Measurements from ENCODE around the gene EEFSEC. TPM values are rescaled to one million over a fixed set of nuclear protein-coding genes. Genes with fewer than 3 reads are reported as not detected.
A peak's percentile ranks its signal among the peaks of the same experiment; 100 is the strongest.

EEFSEC gene
- total RNA-seq, 1 donor, result 3.0 TPM

GRCh38 chr3:128369881-128370642, 216.8 kb downstream of the EEFSEC start:
- no peak for DNase-seq (ENCODE audit: low read depth)
- H3K4me3 ChIP-seq (ENCODE audit: low read depth, low read length), result no peak overlapping the region
- TF ChIP-seq CTCF (IDR thresholded peaks at IDR 0.05; ENCODE audit: insufficient read depth, low read depth, low read length), result no peak

- no peak overlapping the region for H3K4me3 ChIP-seq (ENCODE audit: low read depth, low read length)
- no peak for TF ChIP-seq CTCF (IDR thresholded peaks at IDR 0.05; ENCODE audit: insufficient read depth, low read depth, low read length)
- DNase-seq (ENCODE audit: low read depth), result no peak
Observed at GRCh38 chr3:128372281-128372680, 219.0 kb downstream of the EEFSEC start.

- no peak overlapping the region for H3K4me3 ChIP-seq (ENCODE audit: low read depth, low read length)
- no peak for DNase-seq (ENCODE audit: low read depth)
- no peak for TF ChIP-seq CTCF (IDR thresholded peaks at IDR 0.05; ENCODE audit: insufficient read depth, low read depth, low read length)
Observed at GRCh38 chr3:128372707-128373533, 219.6 kb downstream of the EEFSEC start.

GRCh38 chr3:128374746-128375445, 221.6 kb downstream of the EEFSEC start:
- DNase-seq (ENCODE audit: low read depth), result no peak
- TF ChIP-seq CTCF (IDR thresholded peaks at IDR 0.05; ENCODE audit: insufficient read depth, low read depth, low read length), result no peak

GRCh38 chr3:128376516-128376915, 223.2 kb downstream of the EEFSEC start:
- no peak for TF ChIP-seq CTCF (IDR thresholded peaks at IDR 0.05; ENCODE audit: insufficient read depth, low read depth, low read length)
- no peak for DNase-seq (ENCODE audit: low read depth)
- no peak overlapping the region for H3K4me3 ChIP-seq (ENCODE audit: low read depth, low read length)

More at GRCh38 chr3:128374746-128375445, 221.6 kb downstream of the EEFSEC start:
- H3K4me3 ChIP-seq (ENCODE audit: low read depth, low read length), result no peak overlapping the region

GRCh38 chr3:128378631-128379347, 225.5 kb downstream of the EEFSEC start:
- no peak for TF ChIP-seq CTCF (IDR thresholded peaks at IDR 0.05; ENCODE audit: insufficient read depth, low read depth, low read length)
- H3K4me3 ChIP-seq (ENCODE audit: low read depth, low read length), result no peak overlapping the region
- DNase-seq (ENCODE audit: low read depth), result peak; percentile 95

Data from fibroblast of villous mesenchyme (primary cell).